H9 (cell line): ENCODE measurements around the gene ZCCHC10. TPM values are rescaled to one million over a fixed set of nuclear protein-coding genes. Genes with fewer than 3 reads are reported as not detected.

Experiments
- DNase-seq: peaks from one replicate; pipeline ENCODE4 v3.0.0-alpha.2; 2017
- H2AFZ ChIP-seq: one replicate; pipeline ENCODE4 v1.6.1; 2013; ENCODE audit warnings: mild to moderate bottlenecking, low read length, control low read depth, moderate library complexity
- H2AK5ac ChIP-seq: 2 replicates; pipeline ENCODE4 v1.6.1; 2013; ENCODE audit warnings: low read length, control low read depth, mixed read lengths; ENCODE audit not compliant: insufficient read length
- H2BK120ac ChIP-seq: one replicate; pipeline ENCODE4 v1.6.1; 2013; ENCODE audit warnings: low read depth, mild to moderate bottlenecking, low read length, control low read depth, inconsistent platforms; ENCODE audit not compliant: poor library complexity, severe bottlenecking
- H2BK12ac ChIP-seq: 2 replicates; pipeline ENCODE4 v1.6.1; 2013; ENCODE audit warnings: low read length, control low read depth, mixed read lengths, low read depth; ENCODE audit not compliant: insufficient read length
- H2BK15ac ChIP-seq: 2 replicates; pipeline ENCODE4 v1.6.1; 2013; ENCODE audit warnings: low read depth, low read length, control low read depth
- H2BK20ac ChIP-seq: one replicate; pipeline ENCODE4 v1.6.1; 2013; ENCODE audit warnings: low read depth, mild to moderate bottlenecking, low read length, control low read depth, inconsistent platforms; ENCODE audit not compliant: poor library complexity, severe bottlenecking
- H2BK5ac ChIP-seq: 2 replicates; pipeline ENCODE4 v1.6.1; 2013; ENCODE audit warnings: low read length, control low read depth, mixed read lengths; ENCODE audit not compliant: insufficient read length
- H3K14ac ChIP-seq: 2 replicates; pipeline ENCODE4 v1.6.1; 2013; ENCODE audit warnings: low read length, control low read depth; ENCODE audit not compliant: insufficient read depth
- H3K18ac ChIP-seq: 2 replicates; pipeline ENCODE4 v1.6.1; 2013; ENCODE audit warnings: low read depth, mild to moderate bottlenecking, mixed read lengths, low read length, control low read depth; ENCODE audit not compliant: insufficient read length
- H3K23ac ChIP-seq: 2 replicates; pipeline ENCODE4 v1.6.1; 2013; ENCODE audit warnings: low read length, control low read depth, mixed read lengths, low read depth; ENCODE audit not compliant: insufficient read length
- H3K23me2 ChIP-seq: 2 replicates; pipeline ENCODE4 v1.6.1; 2013; ENCODE audit warnings: low read depth, mild to moderate bottlenecking, mixed read lengths, low read length, control low read depth; ENCODE audit not compliant: insufficient read length, poor library complexity, severe bottlenecking
- H3K27ac ChIP-seq: 2 replicates; pipeline ENCODE4 v1.5.1; 2013; ENCODE audit warnings: low read length, control low read depth, mixed read lengths, low read depth; ENCODE audit not compliant: insufficient read length
- H3K27me3 ChIP-seq: 2 replicates; pipeline ENCODE4 v1.6.1; 2013; ENCODE audit warnings: low read length, control low read depth, inconsistent platforms; ENCODE audit not compliant: insufficient read depth
- H3K4ac ChIP-seq: 2 replicates; pipeline ENCODE4 v1.6.1; 2013; ENCODE audit warnings: low read depth, mild to moderate bottlenecking, control low read depth, inconsistent platforms, low read length, moderate library complexity
- H3K4me1 ChIP-seq: 2 replicates; pipeline ENCODE4 v1.6.1; 2013; ENCODE audit warnings: low read length, control low read depth, inconsistent platforms; ENCODE audit not compliant: insufficient read depth
- H3K4me2 ChIP-seq: 2 replicates; pipeline ENCODE4 v1.6.1; 2013; ENCODE audit warnings: low read length, control low read depth, mixed read lengths; ENCODE audit not compliant: insufficient read length, insufficient read depth
- H3K56ac ChIP-seq: 2 replicates; pipeline ENCODE4 v1.6.1; 2013; ENCODE audit warnings: low read depth, mild to moderate bottlenecking, mixed read lengths, low read length, control low read depth; ENCODE audit not compliant: insufficient read length
- H3K79me1 ChIP-seq: 2 replicates; pipeline ENCODE4 v1.6.1; 2013; ENCODE audit warnings: low read depth, mild to moderate bottlenecking, moderate library complexity, low read length, control low read depth, inconsistent platforms; ENCODE audit not compliant: insufficient read depth, poor library complexity, severe bottlenecking
- H3K79me2 ChIP-seq: 2 replicates; pipeline ENCODE4 v1.6.1; 2013; ENCODE audit warnings: low read length, control low read depth, inconsistent platforms; ENCODE audit not compliant: insufficient read depth
- H3K9ac ChIP-seq: 2 replicates; pipeline ENCODE4 v1.6.1; 2013; ENCODE audit warnings: low read length, control low read depth, mixed read lengths; ENCODE audit not compliant: insufficient read length; ENCODE audit errors: extremely low read depth
- H3K9me3 ChIP-seq: one replicate; pipeline ENCODE4 v1.6.1; 2013; ENCODE audit warnings: low read depth, low read length, inconsistent platforms; ENCODE audit not compliant: control insufficient read depth
- H3T11ph ChIP-seq: one replicate; pipeline ENCODE4 v1.6.1; 2013; ENCODE audit warnings: mild to moderate bottlenecking, low read length, control low read depth, inconsistent platforms
- H4K20me1 ChIP-seq: one replicate; pipeline ENCODE4 v1.6.1; 2013; ENCODE audit not compliant: control insufficient read depth, insufficient read length, insufficient read depth
- H4K5ac ChIP-seq: 2 replicates; pipeline ENCODE4 v1.6.1; 2013; ENCODE audit warnings: low read depth, mild to moderate bottlenecking, mixed read lengths, low read length, control low read depth; ENCODE audit not compliant: insufficient read length
- H4K8ac ChIP-seq: replicated peaks from 2 replicates; pipeline ENCODE4 v1.6.1; 2013; ENCODE audit warnings: low read length, control low read depth, mixed read lengths, low read depth; ENCODE audit not compliant: insufficient read length
- H4K91ac ChIP-seq: 2 replicates; pipeline ENCODE4 v1.6.1; 2013; ENCODE audit warnings: low read depth, mild to moderate bottlenecking, moderate library complexity, mixed read lengths, low read length, control low read depth; ENCODE audit not compliant: insufficient read length
- H3K27ac Mint-ChIP-seq, 3 experiments: 2 replicates in 2 of 3; 3 replicates in 1 of 3; pipeline ENCODE4 v1.8.0; 2020 to 2021; ENCODE audit warnings: mixed read lengths in 3 of 3, mild to moderate bottlenecking in 1 of 3, moderate library complexity in 1 of 3
- H3K27me3 Mint-ChIP-seq: 2 replicates; pipeline ENCODE4 v1.8.0; 2021; ENCODE audit warnings: low read depth, mild to moderate bottlenecking, moderate library complexity, mixed read lengths
- H3K36me3 Mint-ChIP-seq, 3 experiments: 2 replicates in 2 of 3; 3 replicates in 1 of 3; pipeline ENCODE4 v1.8.0; 2020 to 2021; ENCODE audit warnings: low read depth in 3 of 3, mixed read lengths in 3 of 3; ENCODE audit not compliant: insufficient read depth in 1 of 3
- H3K4me1 Mint-ChIP-seq, 2 experiments: 2 replicates each; pipeline ENCODE4 v1.8.0; 2020; ENCODE audit warnings: mixed read lengths in 2 of 2
- H3K4me3 Mint-ChIP-seq, 2 experiments: 2 replicates in 1 of 2; 3 replicates in 1 of 2; pipeline ENCODE4 v1.8.0; 2020 to 2021; ENCODE audit warnings: mild to moderate bottlenecking in 2 of 2, mixed read lengths in 2 of 2, moderate library complexity in 1 of 2
- H3K9me3 Mint-ChIP-seq, 2 experiments: 2 replicates in 1 of 2; 3 replicates in 1 of 2; pipeline ENCODE4 v1.8.0; 2020; ENCODE audit warnings: mild to moderate bottlenecking in 2 of 2, mixed read lengths in 2 of 2, moderate library complexity in 1 of 2
- CTCF ChIP-seq: fragments of 200-600 bp; sonication (generic); conservative IDR thresholded peaks from 3 replicates; pipeline ENCODE4 v1.8.0; 2021; ENCODE audit warnings: antibody characterized with exemption, mild to moderate bottlenecking
- WGBS: extraction: QIAGEN DNeasy Blood & Tissue Kit; methylation state at CpG from one replicate; pipeline ENCODE4 v1.1.7; 2013; ENCODE audit warnings: missing lambda C conversion rate, low lambda C conversion rate, mixed read lengths; ENCODE audit not compliant: insufficient read length; ENCODE audit errors: extremely low coverage; 5-methylcytosine and 5-hydroxymethylcytosine counted together
- total RNA-seq: library from RNA; stranded (reverse); gene quantifications from 2 replicates; pipeline ENCODE4 v1.2.1, GENCODE V29; 2021

ZCCHC10 gene
- total RNA-seq, 1 experiment from 2014 or later = 34.0 TPM

- no peak overlapping the region for H3K14ac ChIP-seq
- no peak overlapping the region for H3T11ph ChIP-seq
- H3K56ac ChIP-seq = no peak overlapping the region
- H3K27me3 ChIP-seq = no peaks in the 10 kb centered on the region
- no peaks in the 10 kb centered on the region for H3K79me1 ChIP-seq
- H3K4me3 Mint-ChIP-seq = no peak overlapping the region
- no peak overlapping the region for H4K8ac ChIP-seq
- H3K9me3 Mint-ChIP-seq = no peaks in the 10 kb centered on the region
- H3K9ac ChIP-seq = no peak overlapping the region
- H3K4me2 ChIP-seq = no peak overlapping the region
- H3K4me1 Mint-ChIP-seq = peaks cover 5 to 9% of the 10 kb centered on the region in 2 experiments
- no peaks in the 10 kb centered on the region for H4K20me1 ChIP-seq
- H2AFZ ChIP-seq = no peak overlapping the region
- no peak overlapping the region for H2BK12ac ChIP-seq
- H3K36me3 Mint-ChIP-seq = peaks cover 12 to 20% (median 18%) of the 10 kb centered on the region in 3 experiments; a peak in 6 of 7 replicates
- H3K9me3 ChIP-seq = no peaks in the 10 kb centered on the region
- H3K27me3 Mint-ChIP-seq = no peaks in the 10 kb centered on the region
- H3K18ac ChIP-seq = no peak overlapping the region
- no peaks in the 10 kb centered on the region for H3K4me1 ChIP-seq
- peaks cover 55% of the 10 kb centered on the region; the same call in 1 of the 2 replicates for H3K79me2 ChIP-seq
- H2BK20ac ChIP-seq = no peak overlapping the region
- no peak overlapping the region for H3K23ac ChIP-seq
- H3K27ac Mint-ChIP-seq = no peak overlapping the region
- no peak for DNase-seq
- no peak overlapping the region for H2AK5ac ChIP-seq
- no peak overlapping the region for H4K5ac ChIP-seq
- no CpG with 5 or more reads among the region's 2 CpGs for WGBS
- H2BK15ac ChIP-seq = no peak overlapping the region
- H4K91ac ChIP-seq = no peak overlapping the region
- TF ChIP-seq CTCF = no peak
- H2BK5ac ChIP-seq = no peak overlapping the region
- no peak overlapping the region for H3K4ac ChIP-seq
- no peak overlapping the region for H2BK120ac ChIP-seq
- H3K23me2 ChIP-seq = no peaks in the 10 kb centered on the region
- H3K27ac ChIP-seq = no peak overlapping the region
Observed at GRCh38 chr5:132952829-132953228, 73.5 kb downstream of the ZCCHC10 start.
